Activated CD4-positive, alpha-beta T cell treated with anti-CD3 and anti-CD28 coated beads, Interleukin-2, amount 50 U/mL, for 48 hours (primary cell): ENCODE measurements around the gene GSC2.

ENCODE experiments used
- DNase-seq, 2 experiments: peaks; one replicate each; pipeline ENCODE4 v3.0.0-alpha.2; 2020

GSC2 gene

DNA sequence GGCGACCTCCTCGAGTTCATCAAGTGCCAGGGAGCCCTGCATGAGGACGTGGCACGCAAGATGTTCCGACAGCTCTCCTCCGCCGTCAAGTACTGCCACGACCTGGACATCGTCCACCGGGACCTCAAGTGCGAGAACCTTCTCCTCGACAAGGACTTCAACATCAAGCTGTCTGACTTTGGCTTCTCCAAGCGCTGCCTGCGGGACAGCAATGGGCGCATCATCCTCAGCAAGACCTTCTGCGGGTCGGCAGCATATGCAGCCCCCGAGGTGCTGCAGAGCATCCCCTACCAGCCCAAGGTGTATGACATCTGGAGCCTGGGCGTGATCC lies 18.4 kb downstream of the GSC2 start:
- no peak for DNase-seq

DNA sequence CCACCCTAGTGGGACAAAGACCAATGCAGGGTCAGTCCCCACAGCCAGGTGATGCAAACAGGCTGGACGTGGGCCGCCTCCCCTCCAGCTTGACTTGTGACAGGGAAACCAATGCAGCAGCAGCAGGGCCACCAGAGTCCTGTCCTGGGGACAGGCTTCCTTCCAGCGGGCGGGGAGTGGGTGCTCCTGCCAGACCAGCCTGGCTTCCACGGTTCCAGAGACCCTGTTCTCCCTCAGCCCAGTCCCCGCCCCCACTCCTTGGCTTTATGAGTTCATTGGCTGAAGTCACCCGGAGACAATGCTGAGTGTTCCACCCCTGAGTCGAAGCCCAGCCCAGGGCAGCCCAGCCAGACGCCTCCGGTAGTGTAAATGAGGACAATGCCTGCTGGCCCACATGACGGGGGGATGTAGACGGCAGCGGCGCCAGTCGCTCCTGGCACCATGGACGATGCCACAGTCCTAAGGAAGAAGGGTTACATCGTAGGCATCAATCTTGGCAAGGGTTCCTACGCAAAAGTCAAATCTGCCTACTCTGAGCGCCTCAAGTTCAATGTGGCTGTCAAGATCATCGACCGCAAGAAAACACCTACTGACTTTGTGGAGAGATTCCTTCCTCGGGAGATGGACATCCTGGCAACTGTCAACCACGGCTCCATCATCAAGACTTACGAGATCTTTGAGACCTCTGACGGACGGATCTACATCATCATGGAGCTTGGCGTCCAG lies 19.0 kb downstream of the GSC2 start, which contains the start of gene TSSK2:
TSSK2 (plus strand) TSS at position 350 of the 726 bp plus-strand sequence; CDS start at position 442, 92 bp downstream.
- no peak for DNase-seq

- DNase-seq, result no peak
These were observed 20.2 kb downstream of the GSC2 start for GRCh38 chr22:19129871-19130270.

DNA sequence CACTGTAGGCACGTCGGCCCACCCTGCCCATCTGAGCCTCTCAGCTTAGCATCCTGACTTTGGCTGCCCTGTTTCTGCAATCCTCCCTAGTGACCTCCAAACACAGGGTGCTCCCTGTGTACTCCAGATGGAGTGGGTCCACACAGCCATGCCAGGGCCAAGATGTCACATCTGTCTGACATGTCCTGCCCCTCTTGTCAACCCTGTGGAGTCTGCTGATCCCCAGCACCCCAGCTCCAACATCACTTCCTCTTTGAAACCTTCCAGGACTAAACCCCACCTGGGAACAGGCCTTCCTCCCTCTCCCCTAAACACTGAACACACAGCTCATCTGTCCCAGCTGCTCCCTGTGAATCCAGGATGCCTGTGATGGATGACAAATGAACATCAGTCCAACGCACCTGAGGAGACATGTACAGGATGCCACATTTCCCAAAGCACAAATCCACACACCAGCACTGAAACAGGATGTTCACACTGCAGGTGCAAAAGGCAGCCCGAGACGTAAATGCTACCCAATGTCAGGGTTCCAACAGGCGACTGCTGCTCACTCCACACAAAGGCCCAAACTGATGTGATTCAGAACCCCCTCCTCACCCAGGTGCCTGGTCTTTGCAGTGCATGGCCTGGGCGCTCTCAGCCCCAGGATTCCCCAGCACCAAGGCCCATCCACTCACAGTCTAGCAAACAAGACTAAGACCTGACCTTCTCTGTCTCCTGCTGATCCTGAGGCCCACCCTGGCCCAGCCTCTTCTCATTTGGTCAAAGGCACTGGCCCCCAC lies 21.0 kb downstream of the GSC2 start:
- DNase-seq, result no peak

DNA sequence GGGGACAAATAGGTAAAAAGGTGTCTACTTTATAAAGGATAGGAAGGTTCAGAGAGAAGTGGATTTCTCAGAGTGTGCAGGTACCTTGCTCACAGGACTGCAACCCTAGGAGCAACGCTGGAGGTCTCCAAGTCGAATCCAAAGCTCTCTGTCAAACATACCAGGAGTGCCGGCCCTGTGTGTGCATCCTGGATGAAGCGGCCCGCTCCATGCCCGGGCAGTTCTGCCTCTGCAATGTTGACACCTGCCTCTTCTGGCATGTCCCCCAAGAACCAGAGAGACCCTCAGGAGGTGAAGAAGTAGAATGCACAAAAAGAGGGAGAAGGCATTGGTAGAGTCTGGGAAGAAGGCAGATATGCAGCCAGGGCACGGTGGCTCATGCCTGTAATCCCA lies 22.1 kb downstream of the GSC2 start:
- DNase-seq, result no peak

GRCh38 chr22:19127329-19128008 lies 22.6 kb downstream of the GSC2 start:
- no peak for DNase-seq

GRCh38 chr22:19126309-19127273 lies 23.5 kb downstream of the GSC2 start:
- no peak for DNase-seq

DNA sequence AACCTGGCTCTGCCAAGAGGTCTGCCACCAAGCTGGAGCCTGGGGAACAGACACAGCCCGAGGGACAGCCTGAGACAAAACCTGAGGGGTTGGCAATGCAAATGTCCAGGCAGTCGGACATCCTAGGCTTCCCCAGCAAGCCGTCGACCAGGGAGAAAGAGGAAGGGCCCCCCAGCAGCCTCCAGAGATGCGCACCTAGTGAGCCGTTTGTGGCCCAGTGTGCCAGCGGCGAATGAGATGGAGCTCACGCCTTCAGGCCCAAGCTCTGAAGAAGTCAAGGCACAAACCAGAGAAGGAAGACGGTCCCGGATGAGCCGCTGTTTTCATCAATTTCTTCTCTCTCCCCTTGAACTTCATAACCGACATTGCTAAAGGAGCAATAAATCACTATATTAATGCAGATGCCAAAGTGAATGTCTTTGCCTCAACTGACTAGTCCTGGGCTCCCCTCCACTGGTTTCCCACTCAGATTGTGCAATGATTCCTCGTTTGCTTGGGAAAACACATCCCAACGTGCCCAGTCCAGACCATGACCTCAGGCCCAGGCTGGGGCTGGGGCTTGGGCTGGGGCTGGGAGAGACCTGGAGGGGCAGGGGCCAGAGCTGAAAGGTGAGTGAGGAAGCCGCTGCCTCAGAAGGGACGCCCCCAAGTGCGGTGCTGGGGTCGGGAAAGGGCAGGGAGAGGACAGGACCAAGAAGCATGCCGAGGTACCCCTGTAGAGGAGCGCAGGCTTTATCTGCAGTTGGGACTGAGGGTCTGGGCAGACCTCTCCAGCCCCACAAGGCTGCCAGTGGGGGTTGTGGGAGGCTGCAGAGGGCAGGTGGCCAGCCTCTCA lies 24.4 kb downstream of the GSC2 start:
- no peak for DNase-seq

DNA sequence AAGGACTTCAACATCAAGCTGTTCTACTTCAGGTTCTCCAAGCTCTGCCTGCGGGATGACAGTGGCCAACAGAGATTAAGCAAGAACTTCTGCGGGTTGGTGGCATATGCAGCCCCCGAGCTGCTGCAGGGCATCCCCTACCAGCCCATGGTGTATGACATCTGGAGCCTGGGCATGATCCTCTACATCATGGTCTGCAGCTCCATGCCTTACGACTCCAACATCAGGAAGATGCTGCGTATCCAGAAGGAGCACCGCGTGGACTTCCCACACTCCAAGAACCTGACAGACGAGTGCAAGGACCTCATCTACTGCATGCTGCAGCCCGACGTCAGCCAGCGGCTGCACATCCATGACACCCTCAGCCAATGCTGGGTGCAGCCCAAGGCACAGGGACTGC lies 25.1 kb downstream of the GSC2 start:
- no peak for DNase-seq

DNA sequence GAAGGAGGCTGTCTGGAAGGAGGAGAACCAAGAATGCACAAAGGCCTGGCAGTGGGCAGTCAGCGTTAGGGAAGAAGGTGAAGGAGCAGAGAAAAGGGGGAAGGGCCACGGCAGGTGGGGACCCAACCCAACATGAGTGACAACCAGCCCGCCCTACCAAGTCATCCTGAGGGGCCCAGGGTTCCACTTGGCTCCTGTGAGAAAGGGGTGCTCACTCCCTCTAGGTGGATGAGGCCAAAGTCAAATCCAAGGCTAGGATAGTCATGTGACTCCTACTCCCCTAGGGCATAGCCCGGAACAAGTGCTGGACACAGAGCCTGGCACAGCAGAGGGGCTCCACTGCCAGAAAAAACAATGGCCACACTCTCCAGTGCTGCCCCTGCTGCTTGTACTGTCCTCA lies 25.7 kb downstream of the GSC2 start:
- no peak for DNase-seq

DNA sequence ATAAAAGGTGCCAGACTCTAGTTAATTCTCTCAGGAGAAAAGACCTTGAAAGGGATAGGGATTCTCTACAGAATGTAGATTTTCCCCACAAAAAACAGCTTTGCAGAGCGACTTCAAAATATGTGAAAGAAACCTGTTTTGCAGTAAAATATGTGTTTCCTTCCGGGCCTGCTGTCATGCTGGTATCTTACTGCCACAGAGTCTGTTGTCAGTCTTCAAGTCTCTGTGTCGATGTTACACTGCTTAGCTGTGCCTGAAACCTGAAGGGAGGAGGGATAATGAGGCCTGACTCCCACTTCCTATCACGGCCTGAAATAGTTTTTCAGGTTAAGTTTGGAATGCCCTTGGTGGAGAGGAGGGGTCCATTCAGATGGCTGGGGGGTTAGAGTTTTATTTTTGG lies 26.2 kb downstream of the GSC2 start:
- no peak for DNase-seq

DNA sequence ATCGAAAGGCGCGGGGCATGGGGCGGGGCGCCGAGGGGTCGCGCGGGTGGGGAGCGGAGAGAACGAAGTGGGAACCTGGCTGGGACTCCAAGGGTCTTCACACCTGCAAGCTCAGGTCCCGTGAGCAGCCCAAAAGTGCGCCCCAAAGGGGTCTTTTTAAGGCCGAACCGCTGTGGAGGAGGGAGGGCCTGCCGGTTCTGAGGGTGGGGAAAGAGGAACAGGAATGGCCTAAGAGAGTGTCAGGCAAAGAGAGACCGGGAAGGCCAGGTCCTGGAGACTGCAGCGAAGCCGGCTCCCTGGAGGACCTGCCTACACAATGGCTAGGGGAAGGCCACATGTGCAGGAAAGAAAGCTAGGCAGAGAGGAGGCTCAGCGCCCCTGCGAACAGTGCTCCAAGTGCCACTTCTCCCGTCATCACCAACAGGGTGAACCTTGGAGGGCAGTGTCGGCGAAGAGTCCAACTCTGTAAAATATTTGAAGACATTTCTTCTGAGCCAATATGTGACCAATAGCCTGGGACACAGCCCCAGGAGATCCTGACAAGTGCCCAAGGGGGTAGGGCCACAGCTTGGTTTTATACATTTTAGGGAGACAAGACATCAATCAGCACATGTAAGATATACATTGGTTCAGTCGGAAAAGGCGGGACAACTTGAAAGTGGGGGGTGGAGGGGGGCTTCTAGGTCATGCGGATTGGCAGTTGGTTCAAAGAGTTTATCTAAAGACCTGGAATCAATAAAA lies 27.2 kb downstream of the GSC2 start:
- DNase-seq, result no peak

DNA sequence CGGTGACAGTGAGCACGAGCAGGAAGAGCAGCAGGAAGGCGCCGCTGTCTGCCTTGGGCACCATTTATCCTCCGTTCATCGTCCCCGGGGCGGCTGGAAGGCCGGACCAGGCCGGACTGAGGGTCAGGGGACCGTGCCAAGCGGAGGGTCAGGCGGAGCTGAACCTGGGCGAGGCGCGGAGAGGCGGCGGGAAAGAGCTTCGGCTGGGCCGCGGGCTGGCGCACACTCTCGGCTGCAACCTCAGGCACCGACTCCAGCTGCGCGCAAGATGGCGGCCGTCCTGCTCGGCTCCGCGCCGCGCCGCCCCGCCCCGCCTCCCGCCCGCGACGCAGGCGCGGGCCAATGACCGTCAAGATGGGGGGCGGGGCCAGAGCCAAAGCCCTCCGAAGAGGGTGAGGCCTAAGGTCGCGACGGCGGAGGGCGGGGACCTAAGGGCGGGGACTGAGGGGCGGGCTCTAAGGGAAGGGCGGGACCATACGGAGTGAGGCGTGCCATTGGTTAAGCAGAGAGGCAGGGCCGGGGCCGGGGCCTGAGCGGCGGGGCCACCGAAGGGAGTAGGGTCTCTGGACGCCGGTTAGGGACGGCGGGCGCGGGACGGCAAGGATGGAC lies 27.8 kb downstream of the GSC2 start, which contains the start of gene DGCR2:
DGCR2 (minus strand) TSS at position 270 of the 609 bp plus-strand sequence; CDS start at position 64, 206 bp downstream.
- DNase-seq, result peak; percentile 96

GRCh38 chr22:19121631-19122142 lies 28.4 kb downstream of the GSC2 start:
- DNase-seq, result peak; percentile 35 to 50

DNA sequence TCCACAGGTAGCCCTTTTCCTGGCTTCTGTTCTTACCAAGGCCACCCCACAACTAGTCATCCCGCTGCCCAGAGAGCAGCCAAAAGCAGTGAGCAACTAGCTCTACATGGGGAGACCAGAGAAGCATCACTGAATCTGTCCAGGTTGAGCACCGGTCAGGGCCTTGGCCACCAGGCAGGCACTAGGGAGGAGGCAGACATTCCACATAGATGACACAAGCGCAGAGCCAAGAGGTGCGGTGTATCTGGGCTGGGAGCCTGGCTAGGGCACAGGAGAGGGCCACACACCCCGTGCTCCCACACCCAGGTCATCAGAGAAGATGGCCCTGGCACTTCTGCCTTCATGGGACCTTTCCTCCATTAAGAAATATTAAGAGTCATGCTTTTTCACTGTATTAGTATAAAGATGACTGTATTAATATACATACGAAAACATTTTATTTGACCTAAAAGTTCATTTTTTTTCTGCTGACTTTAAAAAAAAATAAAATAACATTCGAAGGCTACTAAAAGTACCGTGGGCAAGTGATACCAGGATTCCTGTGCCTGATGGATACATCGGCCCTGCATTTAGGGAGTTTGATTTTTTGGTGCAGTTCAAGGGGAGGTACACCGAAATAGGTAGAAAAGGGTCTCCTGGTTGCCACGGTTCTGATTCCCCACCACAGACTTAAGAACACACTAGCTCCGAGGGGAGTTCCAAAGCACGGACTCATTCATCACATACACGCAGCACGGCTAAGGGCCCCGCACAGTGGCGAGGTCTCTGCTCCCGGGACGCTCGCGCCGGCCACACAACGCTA lies 29.1 kb downstream of the GSC2 start:
- no peak for DNase-seq

GRCh38 chr22:19119949-19120348 lies 30.1 kb downstream of the GSC2 start:
- DNase-seq, result no peak

- peak in 1 of 2 experiments; percentile 18 for DNase-seq
These were observed 31.7 kb downstream of the GSC2 start for GRCh38 chr22:19118329-19118880.

DNA sequence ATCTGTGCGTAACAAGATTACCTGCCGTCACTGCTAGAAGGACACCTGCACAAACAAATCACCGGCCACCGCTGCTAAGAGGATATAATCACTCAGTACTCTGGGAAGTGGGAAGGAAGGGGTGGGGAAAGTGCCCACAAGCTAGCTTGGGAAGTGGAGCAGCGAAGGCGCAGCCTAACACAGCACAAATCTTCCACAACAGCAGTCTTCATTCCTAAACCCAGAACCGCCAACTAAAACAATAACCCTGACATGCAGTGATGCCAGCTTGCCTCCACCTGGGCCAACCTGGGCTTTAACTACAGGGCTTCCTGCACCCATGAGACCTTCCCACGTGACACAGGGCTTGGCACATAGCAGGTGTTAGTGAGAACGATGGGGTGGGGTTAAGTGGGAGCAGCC lies 33.0 kb downstream of the GSC2 start:
- no peak for DNase-seq

GRCh38 chr22:19115628-19116027 lies 34.5 kb downstream of the GSC2 start:
- no peak for DNase-seq
